GM19467 (cell line): Measurements from ENCODE around the gene FHL2.

ENCODE experiments used
- ATAC-seq: cut with Tn5 transposase; IDR thresholded peaks from one replicate; pipeline ENCODE4 v1.9.1; 2021; ENCODE audit warnings: mild to moderate bottlenecking, moderate library complexity; ENCODE audit not compliant: unreplicated experiment

The FHL2 gene

DNA sequence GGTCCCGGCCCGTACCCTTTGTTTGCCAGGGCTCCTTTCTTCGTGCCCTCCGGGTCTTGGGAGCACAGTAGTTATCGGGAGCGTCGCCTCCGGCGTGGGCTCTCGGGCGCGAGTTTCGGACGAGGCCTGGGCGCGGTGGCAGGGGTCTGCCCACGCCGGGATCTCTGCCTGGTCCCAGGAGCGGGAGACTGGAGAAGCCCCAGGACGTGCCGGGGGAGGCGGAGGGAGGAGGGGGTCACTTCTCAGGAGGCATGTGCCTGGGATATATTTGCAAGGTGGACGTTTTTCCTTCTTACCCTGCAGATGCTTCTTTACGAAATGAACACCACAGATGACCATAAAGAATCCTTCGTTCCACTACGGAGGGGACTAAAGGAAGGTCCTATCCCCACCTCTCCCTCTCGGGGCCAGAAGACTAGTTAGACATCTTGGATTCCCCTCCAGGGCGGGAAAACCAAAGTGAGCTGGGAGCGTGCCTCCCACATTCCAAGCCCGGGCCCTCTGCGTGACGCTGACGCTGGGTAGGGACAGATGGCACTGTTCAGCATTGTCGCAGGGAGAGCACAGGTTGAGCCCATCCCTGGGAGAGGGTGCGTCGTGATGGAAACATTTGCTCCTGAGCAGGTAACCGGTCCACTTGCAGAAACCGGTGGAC, 483 bp upstream of the FHL2 start:
- ATAC-seq: no peak

DNA sequence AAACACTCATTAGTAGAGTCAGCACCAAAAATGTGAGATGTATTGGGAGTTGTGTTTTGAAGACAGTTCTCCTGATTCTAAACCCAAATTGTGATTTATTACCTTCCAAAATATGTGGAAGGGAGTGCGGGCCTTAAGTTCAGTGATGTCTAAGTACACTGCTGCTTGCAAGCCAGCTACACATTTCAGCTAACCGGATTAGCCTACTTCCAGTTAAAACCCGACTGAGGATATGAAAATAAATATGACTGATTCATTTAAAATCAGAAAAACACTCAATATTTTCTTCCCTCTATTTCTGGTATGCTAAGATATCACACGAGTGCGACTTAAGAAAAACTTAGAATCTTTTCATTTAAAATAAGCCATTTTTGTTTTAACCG, 907 bp downstream of the FHL2 start:
- no peak for ATAC-seq

DNA sequence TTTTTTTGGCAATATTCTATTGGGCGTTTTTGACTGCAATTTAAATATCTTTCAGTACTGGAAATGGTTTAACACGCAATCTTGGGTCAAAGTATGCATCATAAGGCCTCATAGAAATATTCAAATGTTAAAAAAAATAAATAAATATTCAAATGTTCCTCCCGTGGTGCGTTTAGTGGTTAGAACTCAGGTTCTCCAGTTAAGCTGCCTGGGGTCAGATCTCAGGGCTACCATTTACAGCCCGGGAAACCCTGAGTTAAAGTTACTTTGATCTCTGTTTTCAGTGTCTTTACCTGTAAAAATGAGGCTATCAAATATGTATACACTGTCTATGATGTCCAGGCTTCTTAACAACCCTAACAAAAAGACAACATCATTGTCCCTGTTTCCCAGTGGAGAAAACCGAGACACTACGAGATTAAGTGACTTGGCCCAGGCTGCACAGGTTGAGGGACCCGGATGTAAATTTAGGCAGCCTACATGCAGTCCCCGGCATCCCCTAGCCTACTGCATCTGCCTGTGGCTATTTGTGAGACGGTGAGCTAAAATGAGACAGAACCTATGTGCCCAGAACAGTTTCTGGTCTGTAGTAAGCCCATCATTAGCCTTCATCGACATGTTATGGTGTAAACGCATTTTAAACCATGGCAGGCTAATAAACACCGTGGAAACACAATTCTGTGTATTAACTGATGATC, 1.7 kb downstream of the FHL2 start:
- no peak for ATAC-seq

DNA sequence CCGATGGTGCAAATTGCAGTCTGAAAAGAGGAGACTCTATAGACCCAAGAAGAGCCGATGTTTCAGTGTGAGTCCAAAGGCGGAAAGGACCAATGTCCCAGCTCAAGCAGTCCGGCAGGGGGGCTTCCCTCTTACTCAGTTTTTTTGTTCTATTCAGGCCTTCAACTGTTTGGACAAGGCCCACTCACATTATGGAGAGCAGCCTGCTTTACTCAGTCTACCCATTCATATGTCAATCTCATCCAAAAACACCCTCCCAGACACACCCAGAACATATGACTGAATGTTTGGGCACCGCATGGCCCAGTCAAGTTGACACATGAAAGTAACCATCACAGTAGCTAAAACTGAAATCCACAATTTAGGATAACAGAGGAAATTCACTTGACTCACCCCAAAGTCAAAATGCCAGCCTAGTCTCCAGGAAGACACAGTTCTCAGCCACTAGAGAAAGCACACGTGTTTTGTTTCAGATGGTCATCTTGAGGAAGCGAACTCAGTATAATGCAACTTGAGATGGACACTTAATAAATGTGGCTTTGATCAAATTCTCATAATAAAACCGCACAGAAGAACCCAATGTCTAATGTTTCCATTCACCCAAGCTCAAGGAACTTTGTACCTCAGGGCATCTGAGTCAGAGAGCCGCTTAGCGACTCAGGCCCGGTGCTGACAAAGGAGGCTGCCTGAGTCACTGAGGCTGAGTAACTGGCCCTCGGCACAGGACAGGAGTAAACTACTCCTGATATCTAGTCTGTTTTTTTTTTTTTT, 2.4 kb downstream of the FHL2 start:
- no peak for ATAC-seq

DNA sequence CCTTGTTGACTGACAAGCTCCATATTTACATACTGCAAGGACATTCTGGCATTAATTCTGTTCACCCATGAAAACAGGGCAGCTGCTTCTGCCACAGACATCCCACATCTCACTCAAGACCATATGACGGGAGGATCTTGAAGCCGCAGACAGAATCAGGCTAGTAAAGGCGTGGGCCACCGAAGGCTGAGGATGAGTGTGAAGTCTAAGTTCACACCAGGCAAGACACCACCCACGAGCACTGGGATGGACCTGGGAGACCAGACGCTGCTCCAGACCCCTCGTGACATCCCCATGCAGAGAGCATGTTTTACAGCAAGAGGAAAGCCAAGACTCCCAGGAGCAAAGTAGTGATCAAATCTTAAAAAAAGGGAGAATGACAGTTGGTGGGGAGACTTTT, 3.2 kb downstream of the FHL2 start:
- no peak for ATAC-seq

DNA sequence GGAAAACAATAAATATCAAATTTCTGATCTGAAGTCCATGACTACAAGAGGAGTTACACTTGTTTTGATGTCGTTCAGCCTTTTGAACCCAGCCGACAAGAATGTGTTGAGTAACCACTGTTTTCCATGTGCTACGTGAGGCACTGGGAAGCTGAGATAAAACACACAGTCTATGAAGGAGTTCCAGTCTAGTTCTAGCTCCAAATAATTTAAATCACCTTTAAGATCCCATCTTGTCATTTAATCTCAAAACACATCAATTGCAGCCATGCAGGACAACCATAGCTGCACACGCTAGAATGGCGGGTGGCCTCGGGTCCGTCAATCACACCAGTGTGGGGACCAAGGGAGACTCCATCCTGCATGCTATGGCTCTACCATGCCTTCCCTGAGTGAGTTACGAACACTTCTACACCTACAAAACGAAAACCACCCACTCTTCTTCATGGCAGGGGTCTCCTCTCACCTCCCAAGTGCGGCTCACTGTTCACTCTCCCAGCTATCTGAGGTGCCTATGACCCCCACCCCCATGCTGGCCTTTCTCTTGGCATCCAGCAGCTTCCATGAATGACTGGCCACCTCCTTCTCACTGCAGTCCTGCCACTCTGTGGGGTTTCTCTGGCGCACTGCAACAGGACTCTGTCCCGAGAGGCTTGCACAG, 3.8 kb downstream of the FHL2 start:
- no peak for ATAC-seq

DNA sequence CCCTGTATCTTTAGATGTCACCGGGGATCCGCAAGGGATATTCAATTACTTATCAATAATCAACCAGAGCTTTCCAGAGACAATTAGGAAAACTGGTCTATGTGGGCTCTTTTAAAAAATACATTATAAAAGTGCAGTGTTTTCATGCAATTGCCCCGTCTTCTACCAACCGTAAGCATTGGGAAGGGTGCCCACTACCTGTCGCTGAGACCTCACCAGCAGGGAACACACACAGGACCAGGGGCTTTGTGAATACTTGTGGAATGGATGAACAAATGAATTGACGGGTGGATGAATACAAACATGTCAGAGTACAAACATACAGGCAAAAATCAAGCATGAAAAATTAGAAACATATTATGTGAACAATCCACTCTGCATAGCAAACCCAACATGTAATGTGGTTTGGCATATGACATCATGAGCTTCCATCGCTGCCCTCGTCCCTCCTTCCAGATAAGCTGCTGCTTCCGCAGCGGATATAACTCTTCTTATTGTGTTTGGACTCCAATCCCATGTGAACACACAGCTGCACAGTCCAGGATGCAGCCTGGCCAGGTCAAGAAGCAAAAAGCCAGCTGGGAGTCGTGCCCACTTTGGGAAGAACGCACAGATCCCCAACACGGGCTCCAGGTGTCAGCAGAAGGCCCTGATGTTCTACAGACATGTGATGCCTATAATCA, 5.3 kb downstream of the FHL2 start:
- ATAC-seq: no peak

DNA sequence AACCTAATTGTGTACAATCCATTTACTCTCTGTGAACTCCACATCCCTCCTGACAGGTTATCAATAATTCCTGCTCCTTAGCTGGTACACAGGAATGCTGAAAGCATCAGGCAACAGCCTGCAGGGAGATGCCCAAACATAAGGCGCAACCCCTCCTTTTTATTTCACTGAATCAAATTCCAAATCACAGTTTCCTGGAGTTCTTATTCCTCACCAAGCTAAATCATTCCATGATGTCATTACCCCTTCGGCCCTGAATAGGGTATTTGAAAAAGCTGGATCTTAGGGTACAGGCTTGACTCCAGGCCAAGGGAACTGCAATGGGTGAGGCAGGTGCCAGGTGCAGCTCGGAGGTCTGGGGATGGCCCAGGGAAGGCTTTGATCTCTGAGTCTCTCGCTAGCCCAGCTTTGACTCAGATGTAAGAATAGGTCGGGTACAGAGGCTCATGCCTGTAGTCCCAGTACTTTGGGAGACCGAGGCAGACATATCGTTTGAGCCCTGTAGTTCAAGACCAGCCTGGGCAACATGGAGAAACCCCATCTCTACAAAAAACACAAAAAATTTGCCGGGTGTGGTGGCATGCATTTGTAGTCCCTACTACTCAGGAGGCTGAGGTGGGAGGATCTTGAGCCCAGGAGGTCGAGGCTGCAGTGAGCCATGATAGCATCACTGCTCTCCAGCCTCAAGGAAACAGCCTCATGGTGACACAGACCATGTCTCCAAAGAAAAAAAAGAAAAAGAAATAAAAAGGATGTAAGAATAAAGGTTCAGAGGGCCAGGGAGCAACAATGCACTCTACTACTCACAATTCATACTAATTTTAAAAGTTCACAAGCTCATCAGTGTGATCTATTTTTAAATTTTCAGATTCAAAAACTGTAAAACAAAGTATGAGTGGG, 6.8 kb downstream of the FHL2 start:
- ATAC-seq: no peak

DNA sequence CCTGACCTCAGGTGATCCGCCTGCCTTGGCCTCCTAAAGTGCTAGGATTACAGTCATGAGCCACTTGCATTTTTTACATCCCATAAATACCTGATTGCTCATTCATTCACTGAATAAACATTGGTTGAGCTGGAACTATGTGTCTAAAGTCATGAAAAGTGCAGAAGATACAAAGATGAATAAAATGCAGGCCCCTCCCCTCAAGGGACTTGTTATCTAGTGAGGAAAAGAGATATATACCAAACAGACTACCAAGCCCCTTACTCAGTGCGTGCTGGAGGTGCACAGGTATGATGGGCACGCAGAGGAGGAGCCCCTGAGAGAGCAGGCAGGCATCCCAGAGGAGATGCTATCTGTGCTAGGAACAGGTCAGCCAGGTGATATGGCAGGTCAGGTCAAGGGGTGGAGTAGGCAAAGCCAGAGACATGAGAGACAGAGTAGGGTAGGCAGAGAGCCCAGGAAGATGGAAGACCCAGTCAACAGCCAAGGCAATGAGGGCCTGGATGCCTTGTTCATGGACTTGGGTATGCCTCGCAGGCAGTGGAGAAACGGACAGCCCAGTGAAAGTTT, 7.7 kb downstream of the FHL2 start:
- ATAC-seq: no peak

DNA sequence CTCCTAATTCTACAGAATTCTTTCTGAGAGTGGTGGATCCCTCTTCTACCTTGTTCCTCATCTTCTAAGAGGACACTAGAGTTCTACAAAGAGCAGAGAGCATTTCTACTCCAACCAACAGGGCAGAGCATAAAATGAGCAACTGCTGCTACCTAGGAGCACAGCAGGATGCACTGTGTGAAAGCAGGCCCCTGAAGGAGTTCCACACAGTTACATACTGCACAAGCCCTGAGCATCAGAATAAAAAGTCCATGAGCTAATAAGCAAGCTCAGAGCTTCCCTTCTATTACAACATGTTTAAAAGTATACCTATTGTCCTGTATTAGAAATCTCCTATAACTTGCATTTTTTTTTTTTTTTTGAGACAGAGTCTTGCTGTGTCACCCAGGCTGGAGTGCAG, 8.4 kb downstream of the FHL2 start:
- ATAC-seq: no peak

DNA sequence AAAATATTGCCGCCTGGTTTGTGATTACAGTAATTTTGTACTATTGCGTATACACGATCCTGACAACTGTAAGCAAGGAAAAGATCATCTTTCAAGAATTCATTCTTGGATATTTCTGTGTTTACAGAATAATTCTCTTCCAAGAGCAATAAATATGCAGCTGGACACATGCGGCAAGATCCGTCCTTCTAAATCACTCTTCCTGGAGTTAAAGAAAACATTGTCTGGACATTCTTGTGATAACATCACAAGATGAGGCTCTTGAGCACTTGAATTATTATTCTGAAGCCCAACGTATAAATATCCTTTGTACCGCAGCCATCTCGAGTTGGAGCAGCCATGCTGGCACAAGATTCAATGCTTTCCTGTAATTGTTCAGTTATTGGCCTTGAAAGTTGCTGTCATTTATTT, 9.9 kb downstream of the FHL2 start:
- ATAC-seq: no peak

DNA sequence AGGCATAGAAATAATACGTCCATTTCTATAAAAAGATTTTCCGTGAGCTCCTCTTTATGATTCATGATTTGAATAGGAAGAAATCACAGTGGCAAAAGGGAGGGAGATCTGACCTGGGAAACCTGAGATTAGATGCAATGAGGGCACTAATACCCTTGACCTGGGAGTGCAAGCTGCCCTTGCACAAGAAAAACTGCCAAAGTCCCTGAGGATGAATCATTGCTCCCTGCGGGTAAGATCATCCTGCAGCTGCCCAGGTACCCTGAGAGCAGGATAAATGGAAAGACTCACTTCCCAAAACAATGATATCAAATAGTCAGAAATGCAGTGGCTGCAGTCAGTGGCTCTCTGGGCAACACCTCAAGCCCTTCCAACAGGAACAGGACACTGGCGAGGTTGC, 11.6 kb downstream of the FHL2 start:
- no peak for ATAC-seq

DNA sequence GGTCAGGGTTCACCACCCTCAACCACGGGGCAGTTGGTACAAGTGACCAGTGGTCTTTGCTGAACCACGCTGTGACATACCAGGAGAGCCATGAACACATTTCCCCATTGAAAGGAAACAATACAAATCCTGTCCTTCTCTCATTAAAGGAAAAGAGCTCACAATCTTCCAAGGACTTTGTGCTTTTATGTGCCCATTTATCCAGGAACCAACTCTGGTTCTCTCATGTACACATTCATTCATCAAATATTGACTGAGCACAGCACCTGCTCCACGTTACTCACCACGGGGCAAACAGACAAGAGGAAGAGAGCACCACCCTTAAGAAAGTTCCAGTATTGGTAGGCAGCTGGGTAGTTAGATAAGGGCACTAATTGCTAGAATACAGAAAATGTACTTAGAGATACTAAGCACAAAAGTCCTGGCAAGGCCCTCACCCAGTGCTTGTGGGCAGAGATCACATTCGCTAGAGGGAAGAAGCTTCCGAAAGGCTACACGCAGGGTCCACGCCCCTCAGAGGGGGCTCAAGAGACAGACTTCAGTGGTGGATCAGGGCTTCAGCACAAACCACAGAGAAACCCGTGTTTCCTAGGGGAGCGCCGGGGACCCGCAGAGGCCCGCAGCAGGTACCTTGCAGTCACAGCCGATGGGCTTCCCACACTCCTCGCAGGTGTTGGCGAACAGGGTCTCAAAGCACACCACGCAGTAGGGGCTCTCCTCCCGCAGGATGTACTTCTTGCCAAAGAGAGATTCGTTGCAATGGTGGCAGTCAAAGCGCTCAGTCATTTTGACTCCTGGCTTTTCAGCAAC, 12.9 kb downstream of the FHL2 start:
- ATAC-seq: no peak

DNA sequence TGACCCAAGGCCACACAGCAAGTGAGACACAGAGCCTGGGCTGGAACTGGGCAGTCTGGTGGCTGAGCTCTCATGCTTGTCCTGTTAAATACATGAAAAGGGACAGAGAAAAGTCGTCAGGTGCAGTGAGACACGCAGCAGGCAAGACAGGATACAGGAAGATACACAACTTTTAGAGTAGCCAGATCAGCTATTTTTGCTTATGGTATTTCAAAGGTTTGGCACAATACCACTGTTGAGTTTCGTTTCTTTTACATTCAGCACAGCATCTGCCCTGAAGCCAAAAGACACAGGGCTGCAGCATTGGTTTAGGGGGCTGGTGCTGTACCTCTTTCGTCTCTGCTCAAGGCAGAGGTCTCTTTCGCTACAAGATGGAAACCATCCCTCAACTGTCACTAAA, 14.0 kb downstream of the FHL2 start:
- no peak for ATAC-seq

DNA sequence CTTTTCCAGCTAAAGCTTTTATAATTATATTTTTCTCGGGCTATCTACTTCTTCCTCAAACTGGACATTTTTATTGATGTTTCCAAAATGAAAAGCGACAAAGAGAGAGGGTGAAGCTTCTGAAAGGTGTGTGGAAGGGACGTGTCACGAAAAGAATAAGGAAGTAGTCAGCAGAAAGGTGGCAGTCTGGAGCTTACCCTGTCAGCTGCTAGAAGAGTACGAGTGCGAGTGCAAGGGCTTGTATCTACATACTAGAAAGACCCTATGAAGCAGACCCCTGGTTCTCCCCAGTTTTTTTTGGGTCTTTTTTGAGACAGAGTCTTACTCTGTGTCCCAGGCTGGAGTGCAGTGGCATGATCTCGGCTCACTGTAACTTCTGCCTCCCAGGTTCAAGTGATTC, 14.6 kb downstream of the FHL2 start:
- ATAC-seq: no peak

DNA sequence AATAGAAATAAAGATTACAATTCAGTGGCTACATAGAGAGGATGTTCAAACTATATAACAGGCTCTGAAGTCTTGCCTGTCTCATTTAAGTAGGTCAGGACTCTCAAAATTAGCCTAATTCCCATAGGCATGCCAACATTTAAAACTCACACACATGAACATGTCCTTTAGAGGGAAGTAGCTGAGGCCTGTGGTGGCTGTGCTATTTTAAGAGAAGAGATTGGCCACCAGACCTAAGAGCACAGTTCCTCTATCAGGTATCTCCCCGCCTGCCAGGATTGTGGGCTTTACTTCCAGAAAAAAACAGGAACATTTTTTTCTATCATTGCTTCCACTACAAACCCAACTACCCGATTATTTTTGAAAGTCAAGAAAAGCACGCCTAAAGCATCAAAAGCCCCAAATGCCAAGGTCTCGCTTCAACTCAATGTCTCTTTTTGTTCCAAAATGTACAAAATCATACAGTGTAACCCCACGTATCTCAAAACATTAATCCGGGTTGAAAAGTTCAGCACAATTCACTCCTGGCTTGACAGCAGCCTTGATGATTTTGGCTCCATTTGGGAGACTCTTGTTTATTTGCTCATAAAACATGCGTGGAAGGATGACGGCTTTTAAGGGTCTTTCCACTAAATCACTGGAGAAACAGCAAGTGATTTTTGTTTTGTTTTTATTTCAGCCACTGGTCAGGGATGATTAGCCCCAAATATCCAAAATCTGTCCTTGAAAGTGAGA, 15.3 kb downstream of the FHL2 start:
- ATAC-seq: no peak

DNA sequence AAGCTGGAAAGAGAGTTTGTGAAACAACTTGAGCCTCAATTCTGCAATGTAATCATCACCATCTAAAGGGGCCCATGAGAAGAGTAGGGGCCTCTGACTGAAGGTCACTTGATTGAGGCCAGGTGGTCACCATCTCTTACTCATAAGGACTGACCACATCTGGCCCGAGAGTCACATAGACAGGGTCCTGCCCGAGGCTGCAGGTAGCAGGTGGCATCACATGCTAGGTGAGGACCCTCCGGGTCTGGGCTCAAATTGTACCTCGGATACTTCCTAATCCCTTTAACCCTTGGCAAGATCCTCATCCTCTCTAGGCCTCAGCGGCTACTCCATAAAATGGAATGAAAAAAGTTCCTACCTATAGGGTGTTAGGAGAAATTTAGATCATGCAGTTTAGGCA, 16.7 kb downstream of the FHL2 start:
- ATAC-seq: no peak

DNA sequence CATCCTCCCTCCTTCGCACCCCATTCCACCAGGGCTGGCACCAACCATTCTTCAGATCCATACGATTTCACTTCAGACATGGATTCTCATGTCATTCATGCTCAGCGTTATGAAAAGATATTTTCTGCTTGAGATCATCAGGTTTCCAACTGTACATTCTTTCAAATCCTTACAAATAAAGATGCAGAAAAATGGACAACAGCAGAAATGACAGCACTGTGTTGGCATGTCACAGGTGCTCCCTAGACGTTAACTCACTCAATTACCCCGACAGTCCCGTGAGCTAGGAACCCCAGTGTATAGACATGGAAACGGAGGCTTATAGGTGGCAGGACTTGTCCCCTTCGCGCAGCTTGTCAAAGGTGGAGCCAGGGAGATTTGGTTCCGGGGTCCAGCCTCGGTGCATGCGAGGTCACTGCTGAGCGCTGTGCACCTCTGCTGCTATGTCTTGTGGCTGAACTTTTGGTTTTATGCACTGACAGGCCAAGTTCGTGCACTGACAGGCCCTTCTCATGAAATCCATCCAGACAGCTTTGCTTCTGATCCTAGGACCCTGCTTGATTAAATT, 17.7 kb downstream of the FHL2 start:
- no peak for ATAC-seq
